ENCODE measurements around the gene AOPEP. TPM values are rescaled to one million over a fixed set of nuclear protein-coding genes. Genes with fewer than 3 reads are reported as not detected.

The AOPEP gene
- total RNA-seq, 2 experiments from 2014 or later: 8.9 to 9.5 TPM

DNA sequence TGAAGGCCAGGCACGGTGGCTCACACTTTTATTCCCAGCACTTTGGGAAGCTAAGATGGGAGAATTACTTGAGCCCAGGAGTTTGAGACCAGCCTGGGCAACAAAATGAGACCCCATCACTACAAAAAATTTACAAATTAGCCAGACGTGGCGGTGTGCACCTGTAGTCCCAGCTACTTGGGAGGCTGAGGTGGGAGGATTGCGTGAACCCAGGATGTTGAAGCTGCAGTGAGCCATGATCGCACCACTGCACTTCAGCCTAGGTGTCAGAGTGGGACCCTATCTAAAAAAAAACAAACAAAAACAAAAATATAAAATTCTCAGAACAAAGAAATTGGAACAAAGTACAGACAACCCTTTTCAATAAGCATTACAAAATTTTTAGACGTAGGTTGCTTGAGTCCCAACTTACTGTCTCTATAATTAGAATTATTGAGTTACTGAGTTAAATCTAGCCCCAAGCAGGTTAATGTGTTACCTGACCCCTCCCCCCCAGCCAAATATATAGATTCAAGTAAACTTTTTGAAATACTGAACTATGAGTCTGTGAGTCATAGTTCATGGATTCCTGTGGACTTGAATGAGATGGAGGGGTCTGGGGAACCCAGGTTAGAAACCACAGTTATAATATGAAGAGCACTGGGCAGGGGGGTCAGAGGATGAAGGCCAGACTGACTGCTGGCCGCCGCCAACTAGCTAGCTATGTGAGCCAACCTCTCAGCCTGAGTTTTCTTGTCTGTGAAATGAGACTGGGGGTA, 173.1 kb downstream of the AOPEP start:
- Mint-ChIP-seq H3K36me3 (ENCODE audit: low read depth) (no peaks in the 10 kb centered on the region), H3K4me1 (peaks cover 14% of the 10 kb centered on the region), H3K27me3 (no peaks in the 10 kb centered on the region), H3K4me3 (no peak overlapping the region), H3K27ac (peak overlapping the region; percentile 63), H3K9me3 (ENCODE audit: low read depth) (no peaks in the 10 kb centered on the region)
- intact Hi-C loops (cut with DNase I, micrococcal nuclease): loop anchor here in 1 of 2 experiments (2.0 kb wide), 1 partner anchor 61 kb away; no protein-coding TSS in a partner anchor
- ATAC-seq: no peak
- CTCF ChIA-PET: interaction anchor here (0.6 to 1.5 kb wide), 4 partner anchors 12 to 171 kb away, joined by 3 to 5 read pairs (median 3); no protein-coding TSS in a partner anchor
- no peak for DNase-seq
- POLR2A ChIA-PET: no interaction called here

DNA sequence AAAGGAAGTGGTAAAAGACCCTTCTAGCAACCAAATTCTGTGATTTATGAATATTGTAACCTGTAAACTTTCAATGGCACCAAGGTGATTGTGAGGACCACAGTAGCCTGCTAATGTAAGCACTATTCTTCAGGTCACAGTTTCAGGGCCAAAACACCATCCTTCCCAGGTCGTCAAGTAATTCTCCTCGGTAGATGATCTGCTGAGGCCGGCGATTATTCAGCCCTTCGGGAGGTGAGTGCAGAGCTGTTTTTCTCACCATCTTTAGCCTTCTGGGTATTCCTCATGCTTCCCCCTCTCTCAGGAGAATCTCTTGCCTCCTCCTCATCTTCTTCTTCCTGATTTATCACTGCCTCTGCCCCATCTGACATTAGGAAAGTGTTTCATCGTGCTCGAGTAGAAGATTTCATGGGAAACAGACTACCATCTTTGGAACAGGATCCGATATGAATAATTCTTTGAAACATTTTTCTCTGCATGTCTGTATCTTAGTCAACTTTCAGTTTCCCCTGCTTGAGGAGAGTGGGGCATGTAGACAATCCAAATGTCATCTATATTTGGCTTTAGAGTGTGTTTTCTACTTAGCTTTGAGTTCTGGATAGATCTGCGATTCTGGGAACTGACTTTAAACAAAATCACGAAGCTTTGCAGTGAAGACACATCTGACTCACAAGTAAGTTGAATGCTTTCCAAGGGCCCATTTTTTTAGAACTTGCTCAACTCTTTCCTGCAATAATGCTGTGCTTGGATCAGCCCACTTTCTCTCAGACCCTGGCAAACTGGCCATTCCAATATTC, 173.9 kb downstream of the AOPEP start:
- no peaks in the 10 kb centered on the region for H3K9me3 Mint-ChIP-seq (ENCODE audit: low read depth)
- no peak for DNase-seq
- ChIA-PET CTCF (interaction anchor here (1.4 kb wide), 1 partner anchor 18 kb away, joined by 4 read pairs; no protein-coding TSS in a partner anchor), POLR2A (no interaction called here)
- H3K4me3 Mint-ChIP-seq: no peak overlapping the region
- no peaks in the 10 kb centered on the region for H3K36me3 Mint-ChIP-seq (ENCODE audit: low read depth)
- ATAC-seq: peak; percentile 83
- H3K27ac Mint-ChIP-seq: peak overlapping the region; percentile 56
- H3K27me3 Mint-ChIP-seq: no peaks in the 10 kb centered on the region
- H3K4me1 Mint-ChIP-seq: peaks cover 14% of the 10 kb centered on the region
- intact Hi-C loops (cut with DNase I, micrococcal nuclease): loop anchor here in 1 of 2 experiments (2.0 kb wide), 1 partner anchor 62 kb away; no protein-coding TSS in a partner anchor

GRCh38 chr9:94901019-94901363, 174.5 kb downstream of the AOPEP start:
- CTCF ChIA-PET: interaction anchor here (1.4 kb wide), 1 partner anchor 19 kb away, joined by 4 read pairs; no protein-coding TSS in a partner anchor
- no peak for ATAC-seq

DNA sequence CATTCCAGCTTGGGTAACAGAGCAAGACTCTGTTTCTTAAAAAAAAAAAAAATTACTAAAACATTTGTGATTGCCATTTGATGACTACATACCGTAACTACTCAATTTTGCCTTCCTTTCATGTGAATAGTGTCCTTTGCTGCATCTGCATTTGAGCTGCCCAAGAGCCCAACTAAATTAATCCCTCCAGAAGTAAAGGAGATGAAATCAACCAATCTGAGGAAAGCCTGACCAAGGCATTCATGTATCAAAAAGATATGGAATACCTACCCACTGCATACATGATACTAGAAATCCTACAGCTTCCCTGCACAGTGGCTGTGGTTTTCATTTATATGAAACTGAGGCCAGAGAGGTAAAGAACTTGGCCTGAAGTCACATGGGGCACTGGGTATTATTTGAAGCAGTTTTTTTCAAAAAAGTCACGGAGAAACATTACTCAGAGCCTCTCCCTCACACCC, 177.5 kb downstream of the AOPEP start:
- H3K36me3 Mint-ChIP-seq (ENCODE audit: low read depth): no peaks in the 10 kb centered on the region
- no peaks in the 10 kb centered on the region for H3K9me3 Mint-ChIP-seq (ENCODE audit: low read depth)
- no peak overlapping the region for H3K27ac Mint-ChIP-seq
- no peaks in the 10 kb centered on the region for H3K27me3 Mint-ChIP-seq
- CTCF ChIA-PET: no interaction called here
- no peak for DNase-seq
- no peak for ATAC-seq
- POLR2A ChIA-PET: no interaction called here
- H3K4me1 Mint-ChIP-seq: peaks cover 18% of the 10 kb centered on the region
- intact Hi-C loops (cut with DNase I, micrococcal nuclease): no loop called here
- no peak overlapping the region for H3K4me3 Mint-ChIP-seq

More at GRCh38 chr9:94901019-94901363, 174.5 kb downstream of the AOPEP start:
- Mint-ChIP-seq H3K36me3 (ENCODE audit: low read depth) (no peaks in the 10 kb centered on the region), H3K27me3 (no peaks in the 10 kb centered on the region), H3K4me3 (no peak overlapping the region), H3K27ac (peak overlapping the region; percentile 51), H3K9me3 (ENCODE audit: low read depth) (no peaks in the 10 kb centered on the region), H3K4me1 (peaks cover 14% of the 10 kb centered on the region)
- POLR2A ChIA-PET: no interaction called here
- intact Hi-C loops (cut with DNase I, micrococcal nuclease): loop anchor here in 1 of 2 experiments (2.0 kb wide), 1 partner anchor 62 kb away; no protein-coding TSS in a partner anchor
- DNase-seq: no peak

DNA sequence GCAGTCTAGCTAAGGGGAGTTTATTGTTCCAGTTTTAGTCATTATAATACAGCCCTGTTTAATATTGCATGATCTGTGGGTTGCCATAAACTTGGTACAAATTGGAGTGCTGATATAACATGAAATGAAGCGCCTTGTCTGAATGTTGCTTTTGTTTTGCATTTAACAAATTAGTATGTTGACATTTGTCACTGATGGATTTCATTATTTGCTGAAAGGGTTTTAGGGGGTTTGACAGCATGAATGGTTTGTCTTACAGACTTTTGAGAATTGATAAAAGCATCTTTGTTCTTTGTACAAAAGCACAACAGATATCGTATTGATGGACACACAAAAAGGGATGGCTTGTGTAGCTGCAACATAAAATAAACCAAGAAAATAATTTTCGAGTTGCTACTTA, 178.3 kb downstream of the AOPEP start:
- ATAC-seq (no peak), DNase-seq (no peak)
- no peak overlapping the region for H3K4me3 Mint-ChIP-seq
- POLR2A ChIA-PET: no interaction called here
- H3K27ac Mint-ChIP-seq: no peak overlapping the region
- CTCF ChIA-PET: interaction anchor here (1.0 kb wide), 1 partner anchor 110 kb away, joined by 3 read pairs; no protein-coding TSS in a partner anchor
- no peaks in the 10 kb centered on the region for H3K36me3 Mint-ChIP-seq (ENCODE audit: low read depth)
- intact Hi-C loops (cut with DNase I, micrococcal nuclease): no loop called here
- H3K27me3 Mint-ChIP-seq: no peaks in the 10 kb centered on the region
- peaks cover 24% of the 10 kb centered on the region for H3K4me1 Mint-ChIP-seq
- H3K9me3 Mint-ChIP-seq (ENCODE audit: low read depth): no peaks in the 10 kb centered on the region

DNA sequence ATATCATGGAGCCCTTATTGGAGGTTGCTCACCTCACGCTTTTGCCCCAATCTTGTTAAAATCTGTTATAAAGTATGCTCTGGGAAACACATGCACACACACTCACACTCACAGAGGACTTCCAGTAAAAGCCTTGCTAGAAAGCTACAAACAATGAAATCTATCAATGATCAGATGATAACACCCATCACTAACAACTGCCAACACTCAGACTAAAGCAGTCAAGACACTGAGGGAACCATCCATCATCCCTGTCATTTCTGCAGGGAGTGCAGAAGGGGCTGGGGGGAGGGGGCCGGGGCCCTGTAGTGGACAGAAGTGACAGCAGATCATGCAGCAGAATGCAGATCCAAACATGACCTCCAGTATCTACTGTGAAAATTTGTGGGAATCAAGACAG, 179.1 kb downstream of the AOPEP start:
- CTCF ChIA-PET: interaction anchor here (1.0 kb wide), 1 partner anchor 111 kb away, joined by 3 read pairs; no protein-coding TSS in a partner anchor
- H3K4me3 Mint-ChIP-seq: no peak overlapping the region
- H3K36me3 Mint-ChIP-seq (ENCODE audit: low read depth): no peaks in the 10 kb centered on the region

DNA sequence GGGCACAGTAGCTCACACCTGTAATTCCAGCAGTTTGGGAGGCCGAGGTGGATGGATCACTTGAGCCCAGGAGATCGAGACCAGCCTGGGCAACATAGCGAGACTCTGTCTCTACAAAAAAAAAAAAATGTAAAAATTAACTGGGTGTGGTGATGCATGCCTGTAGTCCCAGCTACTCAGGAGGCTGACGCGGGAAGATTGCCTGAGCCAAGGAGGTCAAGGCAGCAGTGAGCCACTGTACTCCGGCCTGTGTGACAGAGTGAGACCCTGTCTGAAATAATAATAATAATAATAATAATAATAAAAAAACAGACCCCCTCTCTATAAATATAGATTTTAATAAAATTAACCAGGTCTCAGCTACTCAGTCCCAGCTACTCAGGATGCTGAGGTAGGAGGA, 179.7 kb downstream of the AOPEP start:
- ATAC-seq (no peak), DNase-seq (no peak)
- Mint-ChIP-seq H3K27ac (no peak overlapping the region), H3K4me1 (peaks cover 12% of the 10 kb centered on the region), H3K9me3 (ENCODE audit: low read depth) (no peaks in the 10 kb centered on the region), H3K27me3 (no peaks in the 10 kb centered on the region), H3K36me3 (ENCODE audit: low read depth) (no peaks in the 10 kb centered on the region), H3K4me3 (no peak overlapping the region)
- CTCF ChIA-PET: no interaction called here
- POLR2A ChIA-PET: no interaction called here
- intact Hi-C loops (cut with DNase I, micrococcal nuclease): no loop called here

More for the DNA sequence above, 179.1 kb downstream of the AOPEP start:
- DNase-seq: no peak
- intact Hi-C loops (cut with DNase I, micrococcal nuclease): no loop called here
- H3K27ac Mint-ChIP-seq: no peak overlapping the region
- ATAC-seq: no peak
- H3K27me3 Mint-ChIP-seq: no peaks in the 10 kb centered on the region
- H3K9me3 Mint-ChIP-seq (ENCODE audit: low read depth): no peaks in the 10 kb centered on the region
- H3K4me1 Mint-ChIP-seq: peaks cover 18% of the 10 kb centered on the region
- POLR2A ChIA-PET: no interaction called here

DNA sequence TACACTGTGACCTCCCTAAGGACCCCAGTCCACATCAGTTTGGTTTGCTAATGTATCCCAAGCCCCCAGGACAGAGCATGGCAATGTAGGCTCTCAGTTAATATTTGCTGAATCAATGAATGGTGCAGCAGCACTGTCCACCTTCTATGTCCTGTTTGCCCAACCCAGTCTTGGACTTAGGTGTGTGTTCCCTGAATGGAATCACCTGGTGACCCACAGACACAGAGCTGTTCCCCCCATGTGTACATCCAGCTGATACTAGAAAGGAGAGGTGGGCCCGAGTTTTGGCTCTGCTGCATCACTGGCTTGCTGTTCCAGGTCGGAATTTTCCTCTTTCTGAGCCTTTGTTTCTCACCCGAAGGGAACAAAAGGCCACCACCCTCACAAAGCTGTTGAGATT, 180.2 kb downstream of the AOPEP start:
- Mint-ChIP-seq H3K9me3 (ENCODE audit: low read depth) (no peaks in the 10 kb centered on the region), H3K27me3 (no peaks in the 10 kb centered on the region), H3K4me3 (no peak overlapping the region), H3K27ac (no peak overlapping the region), H3K4me1 (peaks cover 10% of the 10 kb centered on the region), H3K36me3 (ENCODE audit: low read depth) (no peaks in the 10 kb centered on the region)
- DNase-seq (no peak), ATAC-seq (no peak)
- ChIA-PET CTCF (interaction anchor here (2.1 kb wide), 1 partner anchor 9 kb away, joined by 7 read pairs; no protein-coding TSS in a partner anchor), POLR2A (no interaction called here)
- intact Hi-C loops (cut with DNase I, micrococcal nuclease): no loop called here

DNA sequence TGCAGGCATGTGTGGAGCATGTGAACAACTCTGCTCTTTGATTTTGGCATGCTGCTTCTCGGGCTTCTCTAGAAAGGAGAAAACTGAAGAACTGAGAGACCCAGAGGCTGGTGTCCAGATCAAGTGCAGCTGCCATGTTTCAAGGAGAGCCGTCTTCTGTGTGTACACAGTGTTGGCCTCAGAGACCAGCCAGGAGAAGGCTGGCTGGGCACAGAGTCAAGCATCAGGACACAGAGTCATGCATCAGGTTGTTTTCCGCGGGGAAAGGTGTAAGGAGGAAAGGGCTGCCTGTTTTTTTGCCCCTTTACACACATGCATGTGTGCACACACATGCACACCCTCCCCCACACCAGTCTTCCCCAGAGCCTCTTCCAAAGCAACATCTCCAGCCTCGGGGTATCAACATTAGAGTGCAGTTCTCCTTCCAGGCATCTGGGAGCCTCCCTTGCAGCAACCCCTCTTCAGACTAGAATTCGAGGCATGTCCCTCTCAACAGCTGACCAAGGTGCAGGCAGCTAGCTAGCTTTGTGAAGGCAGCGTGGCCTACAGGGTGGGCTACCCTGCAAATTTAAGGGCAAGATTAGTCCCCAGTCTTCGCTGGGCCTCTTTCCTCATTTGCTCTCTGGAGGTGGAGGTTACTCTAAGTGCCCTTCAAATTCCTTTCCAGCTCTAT, 180.9 kb downstream of the AOPEP start:
- no peaks in the 10 kb centered on the region for H3K36me3 Mint-ChIP-seq (ENCODE audit: low read depth)
- DNase-seq (no peak), ATAC-seq (no peak)
- CTCF ChIA-PET: interaction anchor here (0.7 to 2.1 kb wide), 2 partner anchors 9 to 1298 kb away, joined by 3 to 7 read pairs; no protein-coding TSS in a partner anchor
- H3K27me3 Mint-ChIP-seq: no peaks in the 10 kb centered on the region
- intact Hi-C loops (cut with DNase I, micrococcal nuclease): no loop called here
- H3K4me1 Mint-ChIP-seq: peaks cover 10% of the 10 kb centered on the region
- H3K9me3 Mint-ChIP-seq (ENCODE audit: low read depth): no peaks in the 10 kb centered on the region
- H3K4me3 Mint-ChIP-seq: no peak overlapping the region
- H3K27ac Mint-ChIP-seq: no peak overlapping the region
- POLR2A ChIA-PET: no interaction called here

GRCh38 chr9:94908011-94908563, 181.6 kb downstream of the AOPEP start:
- H3K27me3 Mint-ChIP-seq: no peaks in the 10 kb centered on the region
- no peaks in the 10 kb centered on the region for H3K36me3 Mint-ChIP-seq (ENCODE audit: low read depth)
- no peak overlapping the region for H3K4me3 Mint-ChIP-seq
- no peak for ATAC-seq
- H3K9me3 Mint-ChIP-seq (ENCODE audit: low read depth): no peaks in the 10 kb centered on the region
- intact Hi-C loops (cut with DNase I, micrococcal nuclease): no loop called here
- no peak for DNase-seq
- POLR2A ChIA-PET: no interaction called here
- CTCF ChIA-PET: interaction anchor here (0.7 to 2.1 kb wide), 2 partner anchors 10 to 1297 kb away, joined by 3 to 7 read pairs; no protein-coding TSS in a partner anchor
- peaks cover 10% of the 10 kb centered on the region for H3K4me1 Mint-ChIP-seq
- no peak overlapping the region for H3K27ac Mint-ChIP-seq

Data from activated CD4-positive, alpha-beta T cell treated with anti-CD3 and anti-CD28 coated beads for 36 hours (primary cell).